ENCODE measurements around the gene LRCH4.
A peak's percentile ranks its signal among the peaks of the same experiment; 100 is the strongest.
"Not testable (repeated sequence)": the region's sequence is repeated elsewhere in the genome, so short reads cannot be mapped to it uniquely, and the experiment has no call there.

LRCH4 gene

DNA sequence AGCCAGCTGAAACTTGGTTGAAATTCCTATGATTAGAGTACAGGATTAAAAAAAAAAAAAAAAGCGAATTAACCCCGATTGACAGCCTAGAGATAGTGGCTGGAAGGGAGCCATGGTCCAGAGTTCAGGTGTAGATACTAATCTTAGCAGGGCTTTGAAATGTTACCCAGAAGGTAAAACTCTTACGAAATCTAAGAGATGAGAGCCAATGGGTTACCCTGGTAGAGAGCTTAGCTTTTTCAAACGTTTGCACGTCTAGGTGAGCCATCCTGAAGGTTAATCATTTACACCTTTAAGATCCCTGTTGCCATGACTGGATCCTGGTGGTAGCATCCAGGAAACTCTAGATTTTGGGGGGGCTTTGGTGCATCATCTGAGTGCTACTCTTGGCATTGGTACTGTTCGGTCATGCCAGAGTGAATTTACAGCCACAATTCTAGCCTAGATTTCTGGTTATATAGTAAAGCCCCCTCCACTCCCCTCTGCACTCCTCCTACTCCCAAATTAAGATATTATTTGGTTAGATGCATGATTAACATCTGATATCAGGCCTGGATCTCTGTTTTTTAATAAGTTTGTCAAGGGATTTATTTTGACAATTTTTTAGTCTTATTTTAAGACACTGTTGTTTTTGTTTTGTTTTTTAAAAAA, 45.7 kb downstream of the LRCH4 start:
- no peak for DNase-seq

DNA sequence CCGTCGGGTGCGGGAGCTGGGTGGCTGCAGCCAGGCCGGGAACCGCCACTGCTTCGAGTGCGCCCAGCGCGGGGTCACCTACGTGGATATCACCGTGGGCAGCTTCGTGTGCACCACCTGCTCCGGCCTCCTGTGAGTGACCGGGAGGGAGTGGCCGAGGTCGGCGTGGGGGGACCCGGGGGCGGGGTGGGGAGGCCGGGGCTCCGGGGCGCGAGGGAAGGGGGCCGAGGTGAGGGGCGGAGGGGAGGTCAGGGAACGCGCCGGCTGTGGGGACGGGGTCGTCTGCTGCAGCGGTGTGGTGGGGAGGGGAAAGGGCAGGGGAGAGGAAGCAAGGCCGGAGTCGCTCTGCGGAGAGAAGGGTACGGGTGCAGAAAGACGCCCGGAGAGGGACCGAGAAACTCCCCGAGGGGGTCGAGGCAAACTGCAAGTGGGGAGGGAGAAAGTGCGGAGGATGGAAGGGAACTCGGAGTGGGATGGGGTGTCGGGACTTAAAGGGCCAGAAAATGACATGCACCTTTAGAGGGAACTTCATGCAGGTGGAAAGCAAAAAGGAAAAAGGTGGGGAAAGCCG, 46.4 kb downstream of the LRCH4 start:
- peak in 1 of 2 experiments; percentile 44 for DNase-seq

DNA sequence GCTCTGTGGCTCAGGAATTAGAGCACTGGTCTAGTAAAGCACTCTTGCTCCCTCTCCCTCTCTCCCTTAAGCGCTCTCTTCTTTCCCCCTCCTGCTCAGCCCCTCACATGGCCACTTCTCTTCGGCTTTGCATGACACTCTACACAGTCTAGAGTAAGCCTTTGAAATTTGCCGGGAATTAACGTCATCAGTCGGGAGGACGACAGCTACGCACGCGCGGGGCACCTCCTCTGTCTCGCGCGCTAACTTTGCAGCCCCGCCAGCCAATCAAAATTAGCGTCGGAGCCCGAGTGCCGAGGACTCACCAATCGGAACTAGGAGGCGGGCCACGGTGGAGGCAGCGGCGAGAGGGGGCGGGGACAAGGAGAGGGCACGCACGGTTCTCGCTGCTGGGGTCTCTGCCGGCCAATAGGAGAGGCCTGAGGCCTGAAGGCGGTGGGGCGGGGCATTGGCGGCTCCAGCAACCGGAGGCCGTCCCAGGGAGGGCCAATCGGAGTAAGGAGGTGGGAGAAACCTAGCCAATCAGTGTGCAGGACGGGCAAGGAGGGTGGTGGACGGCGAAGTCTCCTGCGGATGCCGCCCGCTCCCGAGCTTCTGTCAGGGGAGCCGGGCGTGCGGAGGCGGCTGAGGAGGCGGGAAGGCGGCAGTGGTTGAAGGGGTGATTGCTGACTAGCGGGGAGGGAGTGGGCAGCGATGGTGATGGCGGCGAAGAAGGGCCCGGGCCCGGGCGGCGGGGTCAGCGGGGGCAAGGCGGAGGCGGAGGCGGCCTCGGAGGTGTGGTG, 47.1 kb downstream of the LRCH4 start, which contains the start of gene AGFG2:
TSS of gene AGFG2 (plus strand) at position 550 of the 782 bp plus-strand sequence. CDS start at position 694, 144 bp downstream.
- peak; percentile 100 for DNase-seq

DNA sequence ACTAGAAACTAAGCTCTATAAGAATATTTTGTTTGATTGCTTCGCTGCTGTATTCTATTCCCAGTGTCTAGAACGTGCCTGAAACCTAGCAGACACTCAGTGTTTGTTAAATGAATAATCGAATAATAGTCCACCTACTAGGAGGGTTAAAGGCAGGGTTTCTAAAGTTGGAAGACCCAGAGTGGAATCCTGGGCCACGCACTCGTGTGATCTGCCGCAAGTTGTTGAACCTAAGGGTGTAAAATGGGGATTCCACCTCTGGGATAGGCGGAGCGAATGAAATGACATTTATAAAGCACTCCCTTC, 47.6 kb downstream of the LRCH4 start:
- no peak for DNase-seq

DNA sequence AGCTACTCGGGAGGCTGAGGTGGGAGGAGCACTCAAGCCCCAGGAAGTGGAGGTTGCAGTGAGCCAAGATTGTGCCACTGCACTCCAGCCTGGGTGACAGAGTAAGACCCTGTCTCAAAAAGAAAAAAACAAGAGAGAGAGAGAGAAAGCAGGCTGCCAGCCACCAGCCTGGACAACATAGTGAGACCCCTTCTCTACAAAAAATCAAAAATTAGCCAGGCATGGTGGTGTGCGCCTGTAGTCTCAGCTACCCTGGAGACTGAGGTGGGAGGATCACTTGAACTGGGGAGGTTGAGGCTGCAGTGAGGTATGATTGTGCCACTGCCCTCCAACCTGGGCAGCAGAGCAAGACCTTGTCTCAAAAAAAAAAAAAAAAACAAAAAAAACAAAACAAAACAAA, 49.2 kb downstream of the LRCH4 start:
- DNase-seq, result not testable (repeated sequence)

DNA sequence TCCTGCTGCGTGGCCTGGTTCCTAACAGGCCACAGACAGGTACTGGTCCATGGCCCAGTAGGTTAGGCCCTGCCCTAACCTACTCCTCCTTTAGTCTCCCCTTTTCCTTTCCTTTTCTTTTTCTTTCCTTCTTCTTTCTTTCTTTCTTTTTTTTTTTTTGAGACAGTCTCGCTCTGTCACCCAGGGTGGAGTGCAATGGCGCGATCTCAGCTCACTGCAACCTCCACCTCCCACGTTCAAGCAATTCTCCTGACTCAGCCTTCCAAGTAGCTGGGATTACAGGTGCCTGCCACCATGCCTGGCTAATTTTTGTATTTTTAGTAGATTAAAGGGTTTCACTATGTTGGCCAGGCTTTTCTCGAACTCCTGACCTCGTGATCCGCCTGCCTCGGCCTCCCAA, 49.9 kb downstream of the LRCH4 start:
- not testable (repeated sequence) for DNase-seq

DNA sequence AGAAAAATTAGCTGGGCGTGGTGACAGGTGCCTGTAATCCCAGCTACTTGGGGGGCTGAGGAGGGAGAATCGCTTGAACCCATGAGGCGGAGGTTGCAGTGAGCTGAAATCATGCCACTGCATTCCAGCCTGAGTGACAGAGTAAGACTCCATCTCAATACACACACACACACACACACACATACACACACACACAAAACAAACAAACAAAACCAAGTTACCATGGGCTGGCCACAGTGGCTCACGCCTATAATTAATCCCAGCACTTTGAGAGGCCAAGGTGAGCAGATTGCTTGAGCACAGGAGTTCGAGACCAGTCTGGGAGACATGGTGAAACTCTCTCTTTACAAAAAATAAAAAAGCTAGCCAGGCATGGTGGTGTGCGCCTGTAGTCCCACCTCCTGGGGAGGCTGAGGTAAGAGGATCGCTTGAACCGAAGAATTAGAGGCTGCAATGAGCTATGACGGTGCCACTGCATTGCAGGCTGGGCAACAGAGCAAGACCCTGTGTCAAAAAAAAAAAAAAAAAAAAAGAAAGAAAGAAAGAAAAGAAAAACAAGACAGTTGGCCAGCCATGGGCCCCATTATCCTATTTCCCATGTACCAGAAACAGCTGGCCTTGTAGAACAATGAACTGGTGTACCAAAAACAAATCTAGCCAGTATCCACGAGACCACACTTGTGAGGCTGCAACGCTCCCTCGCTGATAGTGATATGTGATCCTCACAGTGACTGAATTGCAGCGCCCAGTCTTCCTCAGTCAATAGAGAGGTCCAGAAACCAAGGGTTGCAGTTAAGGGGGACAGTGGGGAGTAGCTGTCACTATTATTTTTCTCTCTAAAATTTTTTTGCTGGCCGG, 53.5 kb downstream of the LRCH4 start:
- DNase-seq, result no peak

DNA sequence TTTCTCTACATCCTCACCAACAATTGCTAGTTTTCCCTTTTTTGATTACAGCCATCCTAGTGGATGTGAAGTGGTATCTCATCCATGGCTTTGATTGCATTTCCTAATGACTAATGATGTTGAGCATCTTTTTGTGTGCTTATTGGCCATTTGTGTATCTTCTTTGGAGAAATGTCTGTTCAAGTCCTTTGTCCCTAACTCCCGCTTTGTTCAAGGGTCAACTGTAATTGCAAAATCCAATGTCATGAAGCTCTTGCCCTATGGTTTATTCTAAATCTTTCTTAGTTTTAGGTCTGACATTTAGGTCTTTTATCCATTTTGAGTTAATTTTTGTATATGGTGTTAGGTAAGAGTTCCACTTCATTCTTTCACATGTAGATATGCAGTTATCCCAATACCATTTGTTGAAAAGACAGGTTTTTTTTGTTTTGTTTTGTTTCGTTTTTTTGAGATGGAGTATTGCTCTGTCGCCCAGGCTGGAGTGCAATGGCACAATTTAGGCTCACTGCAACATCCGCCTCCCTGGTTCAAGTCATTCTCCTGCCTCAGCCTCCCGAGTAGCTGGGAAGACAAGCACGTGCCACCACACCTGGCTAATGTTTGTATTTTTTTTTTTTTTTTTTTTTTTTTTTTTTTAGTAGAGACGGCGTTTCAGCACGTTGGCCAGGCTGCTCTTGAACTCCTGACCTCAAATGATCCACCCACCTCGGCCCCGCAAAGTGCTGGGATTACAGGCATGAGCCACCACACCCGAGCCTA, 57.6 kb downstream of the LRCH4 start:
- not testable (repeated sequence) for DNase-seq
